Measurements from ENCODE around the gene GRIK2. TPM values are rescaled to one million over a fixed set of nuclear protein-coding genes. Genes with fewer than 3 reads are reported as not detected.

The GRIK2 gene
- total RNA-seq, 1 donor from 2014 or later = 95.5 TPM

DNA sequence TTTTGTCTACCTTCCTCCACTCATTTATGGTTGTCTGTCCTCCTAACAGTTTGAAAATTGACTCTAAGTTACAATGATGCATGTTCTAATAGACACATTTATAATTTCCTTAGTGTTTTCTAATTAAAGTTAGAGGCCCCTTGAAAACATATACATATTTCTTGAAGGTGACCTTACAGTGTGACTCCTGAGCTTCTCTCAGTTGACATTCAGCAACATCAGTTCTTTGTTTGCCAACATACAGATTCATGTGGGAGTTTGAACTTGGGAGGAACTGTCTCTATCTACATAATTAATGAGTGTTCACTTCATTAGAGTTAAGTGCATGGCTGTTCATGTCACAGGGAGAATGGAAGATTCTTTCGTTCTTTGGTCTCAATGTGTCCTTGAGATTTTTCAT is 658.2 kb downstream of the GRIK2 start:
- H3K27me3 Mint-ChIP-seq (ENCODE audit: unreplicated experiment) = no peaks in the 10 kb centered on the region
- no peak overlapping the region for H3K4me3 Mint-ChIP-seq (ENCODE audit: unreplicated experiment)
- no peaks in the 10 kb centered on the region for H3K36me3 Mint-ChIP-seq (ENCODE audit: unreplicated experiment)
- no peak overlapping the region for H3K27ac Mint-ChIP-seq (ENCODE audit: unreplicated experiment)
- no peak for DNase-seq
- no peaks in the 10 kb centered on the region for H3K9me3 Mint-ChIP-seq (ENCODE audit: unreplicated experiment)
- TF ChIP-seq, protein P1, sequence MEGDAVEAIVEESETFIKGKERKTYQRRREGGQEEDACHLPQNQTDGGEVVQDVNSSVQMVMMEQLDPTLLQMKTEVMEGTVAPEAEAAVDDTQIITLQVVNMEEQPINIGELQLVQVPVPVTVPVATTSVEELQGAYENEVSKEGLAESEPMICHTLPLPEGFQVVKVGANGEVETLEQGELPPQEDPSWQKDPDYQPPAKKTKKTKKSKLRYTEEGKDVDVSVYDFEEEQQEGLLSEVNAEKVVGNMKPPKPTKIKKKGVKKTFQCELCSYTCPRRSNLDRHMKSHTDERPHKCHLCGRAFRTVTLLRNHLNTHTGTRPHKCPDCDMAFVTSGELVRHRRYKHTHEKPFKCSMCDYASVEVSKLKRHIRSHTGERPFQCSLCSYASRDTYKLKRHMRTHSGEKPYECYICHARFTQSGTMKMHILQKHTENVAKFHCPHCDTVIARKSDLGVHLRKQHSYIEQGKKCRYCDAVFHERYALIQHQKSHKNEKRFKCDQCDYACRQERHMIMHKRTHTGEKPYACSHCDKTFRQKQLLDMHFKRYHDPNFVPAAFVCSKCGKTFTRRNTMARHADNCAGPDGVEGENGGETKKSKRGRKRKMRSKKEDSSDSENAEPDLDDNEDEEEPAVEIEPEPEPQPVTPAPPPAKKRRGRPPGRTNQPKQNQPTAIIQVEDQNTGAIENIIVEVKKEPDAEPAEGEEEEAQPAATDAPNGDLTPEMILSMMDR (IDR thresholded peaks at IDR 0.05; ENCODE audit: partially characterized antibody, unreplicated experiment) = no peak
- H3K4me1 Mint-ChIP-seq (ENCODE audit: low read depth, unreplicated experiment) = peaks cover 4% of the 10 kb centered on the region

GRCh38 chr6:102064142-102064541 is 670.6 kb downstream of the GRIK2 start:
- Mint-ChIP-seq H3K4me3 (ENCODE audit: unreplicated experiment) (no peak overlapping the region), H3K27ac (ENCODE audit: unreplicated experiment) (no peak overlapping the region), H3K27me3 (ENCODE audit: unreplicated experiment) (peaks cover 2% of the 10 kb centered on the region), H3K36me3 (ENCODE audit: unreplicated experiment) (no peaks in the 10 kb centered on the region), H3K4me1 (ENCODE audit: low read depth, unreplicated experiment) (no peaks in the 10 kb centered on the region), H3K9me3 (ENCODE audit: unreplicated experiment) (no peaks in the 10 kb centered on the region)
- DNase-seq = no peak
- TF ChIP-seq, protein P1 (IDR thresholded peaks at IDR 0.05; ENCODE audit: partially characterized antibody, unreplicated experiment) = no peak

DNA sequence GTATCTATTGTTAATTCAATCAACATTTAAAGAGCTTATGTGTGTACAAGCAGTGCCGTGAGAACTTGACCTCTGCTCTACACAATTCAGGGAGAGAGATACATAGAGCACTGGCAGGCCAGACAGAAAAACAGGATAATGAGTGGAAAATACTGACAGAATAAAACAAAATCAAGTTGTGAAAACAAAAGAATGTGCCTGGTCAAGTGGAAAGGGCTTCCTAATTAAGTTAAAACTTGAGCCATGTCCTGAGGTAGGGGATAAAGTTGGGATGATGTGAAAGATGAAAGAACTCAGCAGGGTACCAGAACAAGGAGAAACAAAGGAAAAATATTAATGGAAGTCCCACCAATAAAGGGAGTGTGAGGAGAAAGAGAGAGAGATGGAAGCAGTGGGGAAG is 672.8 kb downstream of the GRIK2 start:
- H3K27ac Mint-ChIP-seq (ENCODE audit: unreplicated experiment) = no peak overlapping the region
- H3K9me3 Mint-ChIP-seq (ENCODE audit: unreplicated experiment) = no peaks in the 10 kb centered on the region
- no peak overlapping the region for H3K4me3 Mint-ChIP-seq (ENCODE audit: unreplicated experiment)
- no peak for DNase-seq
- H3K4me1 Mint-ChIP-seq (ENCODE audit: low read depth, unreplicated experiment) = no peaks in the 10 kb centered on the region
- TF ChIP-seq, protein P1 (IDR thresholded peaks at IDR 0.05; ENCODE audit: partially characterized antibody, unreplicated experiment) = no peak
- peaks cover 2% of the 10 kb centered on the region for H3K27me3 Mint-ChIP-seq (ENCODE audit: unreplicated experiment)
- no peaks in the 10 kb centered on the region for H3K36me3 Mint-ChIP-seq (ENCODE audit: unreplicated experiment)

GRCh38 chr6:102068349-102068929 is 674.9 kb downstream of the GRIK2 start:
- no peaks in the 10 kb centered on the region for H3K36me3 Mint-ChIP-seq (ENCODE audit: unreplicated experiment)
- no peaks in the 10 kb centered on the region for H3K9me3 Mint-ChIP-seq (ENCODE audit: unreplicated experiment)
- TF ChIP-seq, protein P1 (IDR thresholded peaks at IDR 0.05; ENCODE audit: partially characterized antibody, unreplicated experiment) = no peak
- no peak overlapping the region for H3K4me3 Mint-ChIP-seq (ENCODE audit: unreplicated experiment)
- no peak for DNase-seq
- H3K4me1 Mint-ChIP-seq (ENCODE audit: low read depth, unreplicated experiment) = no peaks in the 10 kb centered on the region
- peaks cover 2% of the 10 kb centered on the region for H3K27me3 Mint-ChIP-seq (ENCODE audit: unreplicated experiment)
- H3K27ac Mint-ChIP-seq (ENCODE audit: unreplicated experiment) = no peak overlapping the region

DNA sequence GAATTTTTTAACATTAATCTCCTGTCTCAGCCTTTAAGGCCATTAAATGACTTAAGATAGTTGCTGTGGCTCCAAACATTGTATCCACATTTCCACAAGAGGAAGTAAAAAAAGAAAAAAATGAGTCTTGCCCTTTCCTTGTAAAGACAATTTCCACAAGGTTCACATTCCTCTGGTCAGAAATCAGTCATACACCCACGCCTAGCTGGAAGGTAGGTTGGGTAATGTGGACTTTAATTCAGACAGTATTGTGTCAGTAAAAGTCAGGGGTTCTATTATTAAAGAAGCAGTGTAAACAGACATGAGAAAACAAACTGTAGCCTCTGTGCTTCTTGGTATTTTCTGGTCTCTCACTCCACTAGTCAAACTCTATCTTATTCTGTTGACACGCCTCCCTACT is 682.0 kb downstream of the GRIK2 start:
- H3K27ac Mint-ChIP-seq (ENCODE audit: unreplicated experiment) = no peak overlapping the region

More for the DNA sequence above, 682.0 kb downstream of the GRIK2 start:
- no peak for DNase-seq
- TF ChIP-seq, protein P1 (IDR thresholded peaks at IDR 0.05; ENCODE audit: partially characterized antibody, unreplicated experiment) = no peak
- Mint-ChIP-seq H3K4me3 (ENCODE audit: unreplicated experiment) (no peak overlapping the region), H3K9me3 (ENCODE audit: unreplicated experiment) (no peaks in the 10 kb centered on the region), H3K36me3 (ENCODE audit: unreplicated experiment) (no peaks in the 10 kb centered on the region), H3K4me1 (ENCODE audit: low read depth, unreplicated experiment) (peaks cover 1% of the 10 kb centered on the region), H3K27me3 (ENCODE audit: unreplicated experiment) (no peaks in the 10 kb centered on the region)
